Measurements from ENCODE around the gene EFCAB6. TPM values are rescaled to one million over a fixed set of nuclear protein-coding genes. Genes with fewer than 3 reads are reported as not detected.

EFCAB6 gene
- total and polyA plus RNA-seq, 2 of the 4 experiments (the other 2 are of a cell fraction), result 0.44 to 1.1 TPM

DNA sequence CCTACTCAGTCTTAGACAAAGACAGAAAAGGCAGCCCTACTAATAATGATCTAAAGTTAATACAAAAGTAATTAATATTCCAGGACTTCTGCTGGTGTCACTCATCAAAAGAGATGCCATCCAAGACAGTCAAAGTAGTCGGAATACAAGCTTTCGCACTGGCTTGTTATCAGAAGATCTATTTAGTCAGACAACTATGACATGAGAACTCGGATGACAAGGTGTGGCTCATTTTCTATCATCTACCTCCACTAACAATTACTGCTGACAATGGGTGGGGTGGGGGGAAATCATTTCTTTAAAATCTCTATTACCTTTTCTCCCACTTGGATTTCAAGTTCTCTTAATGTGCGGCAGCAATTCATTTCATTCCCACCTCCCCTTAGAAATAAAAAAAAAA is 56.7 kb downstream of the EFCAB6 start:
- Histone ChIP-seq H3K4me3 (ENCODE audit: insufficient read depth, low read depth, low read length) (no peak overlapping the region), H3K36me3 (ENCODE audit: control insufficient read depth, insufficient read depth, low read length) (no peaks in the 10 kb centered on the region), H3K18ac (ENCODE audit: low read depth, low read length) (no peak overlapping the region), H3K4ac (ENCODE audit: low read depth, low read length) (no peak overlapping the region), H3K9me3 (ENCODE audit: control insufficient read depth, insufficient read depth, low read length) (no peaks in the 10 kb centered on the region), H2BK20ac (ENCODE audit: low read depth, low read length) (no peak overlapping the region), H4K8ac (ENCODE audit: low read depth in 2 of 2, low read length in 2 of 2) (no peak overlapping the region), H3K27me3 (ENCODE audit: control insufficient read depth, insufficient read depth, low read length) (peaks cover 11% of the 10 kb centered on the region), H3K27ac (ENCODE audit: insufficient read depth, low read length) (no peak overlapping the region), H4K91ac (ENCODE audit: insufficient read depth, low read depth, low read length) (no peak overlapping the region), H4K20me1 (ENCODE audit: insufficient read depth, low read length) (no peaks in the 10 kb centered on the region), H3K9ac (ENCODE audit: low read depth, low read length) (no peak overlapping the region), H3K23ac (ENCODE audit: low read depth, low read length) (no peak overlapping the region), H4K5ac (ENCODE audit: low read depth, low read length) (no peak overlapping the region), H2BK15ac (ENCODE audit: low read depth, low read length) (no peak overlapping the region), H2BK5ac (ENCODE audit: low read depth, low read length, poor library complexity, severe bottlenecking) (no peak overlapping the region), H2AK9ac (replicated peaks; ENCODE audit: low read depth, low read length, poor library complexity) (no peak overlapping the region), H2AFZ (replicated peaks; ENCODE audit: low read length, poor library complexity) (no peak overlapping the region), H2AK5ac (ENCODE audit: low read depth, low read length) (no peak overlapping the region), H3K4me1 (ENCODE audit: control insufficient read depth, insufficient read depth, low read length) (peaks cover 2% of the 10 kb centered on the region; the same call in 1 of the 2 replicates), H3K4me2 (ENCODE audit: low read depth, low read length) (no peak overlapping the region), H3K9me1 (ENCODE audit: insufficient read depth, low read length) (no peaks in the 10 kb centered on the region), H3K79me1 (ENCODE audit: low read depth in 1 of 2, low read length in 2 of 2) (no peaks in the 10 kb centered on the region), H2BK120ac (ENCODE audit: low read depth, low read length) (no peak overlapping the region), H3K14ac (replicated peaks; ENCODE audit: low read depth, low read length) (no peak overlapping the region), H3K56ac (ENCODE audit: extremely low read depth, insufficient read depth, low read length) (no peak overlapping the region)
- in situ Hi-C loops (cut with MboI; ENCODE audit: low sequenced_read_pairs) (no loop called here), dilution Hi-C loops (cut with HindIII; ENCODE audit: low sequenced_read_pairs, unreplicated experiment) (no loop called here), intact Hi-C loops (cut with micrococcal nuclease) (no loop called here)
- no TSS peak for BruUV-seq (replicated peaks)
- WGBS, 2 experiments (ENCODE audit: extremely low coverage in 2 of 2, insufficient read length in 1 of 2), result no CpG with 5 or more reads among the region's 4 CpGs
- POLR2A ChIA-PET (ENCODE audit: unreplicated experiment), result no interaction called here
- CTCF ChIA-PET, result no interaction called here
- DNase-seq (no peak), ATAC-seq (ENCODE audit: low read depth) (no peak)
- TF ChIP-seq MAFK (IDR thresholded peaks at IDR 0.05; ENCODE audit: low read depth, low read length) (no peak), SMC3 (IDR thresholded peaks at IDR 0.05; ENCODE audit: low read depth, low read length) (no peak)
